Measurements from ENCODE around the gene PRAMEF6.
"Not testable (repeated sequence)": the region's sequence is repeated elsewhere in the genome, so short reads cannot be mapped to it uniquely, and the experiment has no call there.

DNA sequence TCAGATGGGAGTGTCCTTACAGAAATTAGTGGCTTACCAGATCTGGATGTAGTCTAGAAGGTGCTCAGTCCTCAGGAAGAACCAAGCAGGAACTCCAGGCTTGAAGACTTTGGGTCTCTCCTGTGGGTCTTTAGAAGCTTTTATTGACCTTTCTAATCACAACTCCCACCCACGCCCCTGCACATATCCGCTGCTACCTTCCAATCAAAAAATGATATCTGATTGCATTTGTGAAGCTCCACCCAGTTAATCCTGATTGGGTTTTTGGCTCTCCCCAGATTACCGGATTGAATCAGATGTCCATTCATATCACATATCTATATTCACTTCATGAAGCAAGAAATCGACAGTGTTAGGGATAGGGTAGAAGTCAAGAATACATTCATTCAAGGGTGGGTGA, at the start of gene PRAMEF6:
- not testable (repeated sequence) for TF ChIP-seq CTCF, BCL3 (IDR thresholded peaks at IDR 0.05)

All from A549 (cell line).